Activated CD4-positive, alpha-beta T cell treated with anti-CD3 and anti-CD28 coated beads, Interleukin-2, Interleukin-4, amounts not matched to agents 100 ng/mL and 50 ng/mL, durations not matched to agents 16 hours and 8 hours (primary cell): ENCODE measurements around the gene UPK3A.
"Not testable (repeated sequence)": the region's sequence is repeated elsewhere in the genome, so short reads cannot be mapped to it uniquely, and the experiment has no call there.

ENCODE experiments used
- DNase-seq: peaks from one replicate; pipeline ENCODE4 v3.0.0-alpha.2; 2020; ENCODE audit warnings: low spot score

Gene UPK3A

GRCh38 chr22:45281010-45281409 is 3.7 kb upstream of the UPK3A start:
- DNase-seq, result no peak

GRCh38 chr22:45285263-45286058 is 712 bp downstream of the UPK3A start:
- no peak for DNase-seq

- no peak for DNase-seq
Observed at GRCh38 chr22:45286854-45287551, 2.3 kb downstream of the UPK3A start.

- DNase-seq, result no peak
Observed at GRCh38 chr22:45290410-45290936, 5.7 kb downstream of the UPK3A start.

GRCh38 chr22:45291061-45291930 is 6.5 kb downstream of the UPK3A start:
- DNase-seq, result no peak

GRCh38 chr22:45291931-45292290 is 7.2 kb downstream of the UPK3A start:
- DNase-seq, result no peak

GRCh38 chr22:45292731-45293442 is 8.1 kb downstream of the UPK3A start:
- DNase-seq, result no peak

- no peak for DNase-seq
Observed at GRCh38 chr22:45294030-45294429, 9.3 kb downstream of the UPK3A start.

DNA sequence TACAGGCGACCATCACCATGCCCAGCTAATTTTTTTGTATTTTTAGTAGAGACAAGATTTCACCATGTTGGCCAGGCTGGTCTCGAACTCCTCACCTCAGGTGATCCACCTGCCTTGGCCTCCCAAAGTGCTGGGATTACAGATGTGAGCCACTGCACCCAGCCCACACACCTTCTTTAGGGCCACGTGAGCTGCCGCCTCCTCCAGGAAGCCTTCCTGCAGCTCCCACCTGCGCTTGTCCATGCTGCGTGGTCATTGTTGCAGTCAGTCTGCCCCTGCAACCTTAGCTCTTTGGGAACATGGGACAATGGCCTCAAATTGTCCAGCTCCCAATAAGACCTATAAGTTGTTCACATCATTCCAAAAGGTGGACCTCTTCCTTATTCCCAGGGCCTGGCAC is 10.3 kb downstream of the UPK3A start:
- DNase-seq, result not testable (repeated sequence)

- DNase-seq, result no peak
Observed at GRCh38 chr22:45295492-45295891, 10.7 kb downstream of the UPK3A start.

DNA sequence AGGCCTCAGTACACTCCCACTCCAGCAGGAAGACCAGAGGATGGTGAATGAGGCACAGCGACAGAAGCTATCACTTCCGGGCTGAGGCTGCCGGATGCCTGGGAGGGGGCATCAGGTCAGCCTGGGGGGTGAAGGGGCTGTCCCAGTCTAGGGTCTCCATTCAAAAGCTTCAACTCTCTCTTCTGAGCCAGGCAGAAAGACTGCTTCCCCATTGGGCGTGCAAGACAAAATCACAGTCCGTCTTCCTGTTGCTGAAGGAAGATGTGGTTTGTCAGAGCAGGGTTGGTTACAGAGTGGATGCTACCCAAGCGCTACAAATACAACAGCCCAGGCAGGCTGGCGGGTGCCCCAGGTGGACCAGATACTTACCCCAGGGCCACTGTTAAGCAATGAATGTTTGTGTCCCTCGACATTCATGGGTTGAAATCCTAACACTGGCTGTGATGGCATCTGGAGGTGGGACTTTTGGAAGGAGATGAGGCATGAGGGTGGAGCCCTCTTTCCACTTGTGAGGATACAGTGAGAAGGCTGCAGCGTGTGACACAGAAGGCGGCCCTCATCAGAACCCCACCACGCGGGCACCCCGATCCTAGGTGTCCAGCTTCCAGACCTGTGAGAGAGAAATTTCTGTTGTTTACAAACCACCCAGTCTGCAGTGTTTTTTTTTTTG is 12.0 kb downstream of the UPK3A start:
- DNase-seq, result no peak

DNA sequence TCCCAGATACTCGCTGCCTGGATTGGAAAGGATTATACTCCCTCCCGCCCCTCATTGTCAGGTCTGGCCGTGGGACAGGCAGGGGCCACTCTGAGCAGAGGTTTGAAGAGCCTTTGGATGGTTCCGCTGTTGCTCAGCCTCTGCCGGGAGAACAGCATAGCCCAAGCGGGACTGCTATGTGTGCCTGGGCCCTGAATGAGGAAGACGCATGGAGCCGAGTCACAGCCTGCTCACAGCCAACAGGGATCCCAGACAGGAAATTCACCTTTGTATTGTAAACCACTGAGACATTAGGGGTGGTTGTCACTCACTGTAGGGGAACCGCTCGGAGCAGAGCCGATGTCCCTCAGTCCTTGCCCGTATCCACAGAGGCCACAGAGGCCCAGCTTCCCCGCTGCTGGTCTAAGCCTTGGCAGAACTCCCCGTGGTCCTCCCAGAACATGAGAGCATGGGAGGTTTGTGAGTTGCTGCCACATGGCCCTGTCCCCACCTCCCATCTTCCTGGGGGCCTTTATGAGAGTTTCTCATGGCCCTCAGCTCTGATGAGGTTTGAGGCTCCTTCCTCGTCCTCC is 14.3 kb downstream of the UPK3A start:
- no peak for DNase-seq

DNA sequence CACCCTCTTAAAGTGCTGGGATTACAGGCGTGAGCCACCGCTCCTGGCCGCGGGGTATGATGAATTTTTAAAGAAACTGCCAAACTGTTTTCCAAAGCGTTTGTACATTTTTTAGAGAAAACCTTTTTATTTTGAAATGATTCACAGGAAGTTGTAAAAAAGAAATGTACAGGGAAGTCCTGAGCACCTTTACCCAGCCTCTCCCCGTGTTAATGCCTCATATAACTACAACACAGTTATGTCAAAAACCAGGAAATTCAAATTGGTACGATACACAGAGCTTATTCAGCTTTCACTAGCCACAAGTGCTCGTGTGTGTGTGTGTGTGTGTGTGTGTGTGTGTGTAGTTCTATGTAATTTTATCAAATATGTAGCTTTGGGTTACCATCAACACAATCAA is 18.0 kb downstream of the UPK3A start:
- DNase-seq, result no peak

DNA sequence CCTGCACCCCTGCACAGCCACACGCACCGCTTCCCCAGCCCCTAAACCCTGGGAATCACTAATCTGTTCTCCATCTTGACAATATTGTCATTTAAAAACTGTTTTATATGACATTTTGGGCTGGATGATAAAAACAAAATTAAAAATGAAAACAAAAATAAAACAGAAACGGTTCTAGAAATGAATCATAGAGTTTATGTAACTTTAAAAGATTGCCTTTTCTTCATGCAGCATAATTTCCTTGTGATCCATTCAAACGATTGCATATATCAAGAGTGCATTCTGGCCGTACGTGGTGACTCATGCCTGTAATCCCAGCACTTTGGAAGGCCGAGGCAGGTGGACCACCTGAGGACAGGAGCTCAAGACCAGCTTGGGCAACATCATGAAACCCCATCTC is 18.4 kb downstream of the UPK3A start:
- DNase-seq, result no peak

DNA sequence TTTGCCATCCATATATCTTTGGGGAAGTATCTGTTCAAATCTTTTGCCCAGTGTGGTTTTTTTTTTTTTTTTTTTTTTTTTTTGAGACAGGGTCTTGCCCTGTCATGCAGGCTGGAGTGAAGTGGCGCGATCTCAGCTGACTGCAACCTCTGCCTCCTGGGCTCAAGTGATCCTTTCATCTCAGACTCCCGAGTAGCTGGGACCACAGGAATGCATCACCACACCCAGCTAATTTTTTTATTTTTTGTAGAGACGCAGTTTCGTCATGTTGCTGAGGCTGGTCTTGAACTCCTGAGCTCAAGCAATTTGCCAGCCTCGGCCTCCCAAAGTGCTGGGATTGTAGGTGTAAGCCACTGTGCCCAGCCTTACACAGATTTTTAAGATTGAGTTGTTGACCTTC is 20.2 kb downstream of the UPK3A start:
- DNase-seq, result no peak

DNA sequence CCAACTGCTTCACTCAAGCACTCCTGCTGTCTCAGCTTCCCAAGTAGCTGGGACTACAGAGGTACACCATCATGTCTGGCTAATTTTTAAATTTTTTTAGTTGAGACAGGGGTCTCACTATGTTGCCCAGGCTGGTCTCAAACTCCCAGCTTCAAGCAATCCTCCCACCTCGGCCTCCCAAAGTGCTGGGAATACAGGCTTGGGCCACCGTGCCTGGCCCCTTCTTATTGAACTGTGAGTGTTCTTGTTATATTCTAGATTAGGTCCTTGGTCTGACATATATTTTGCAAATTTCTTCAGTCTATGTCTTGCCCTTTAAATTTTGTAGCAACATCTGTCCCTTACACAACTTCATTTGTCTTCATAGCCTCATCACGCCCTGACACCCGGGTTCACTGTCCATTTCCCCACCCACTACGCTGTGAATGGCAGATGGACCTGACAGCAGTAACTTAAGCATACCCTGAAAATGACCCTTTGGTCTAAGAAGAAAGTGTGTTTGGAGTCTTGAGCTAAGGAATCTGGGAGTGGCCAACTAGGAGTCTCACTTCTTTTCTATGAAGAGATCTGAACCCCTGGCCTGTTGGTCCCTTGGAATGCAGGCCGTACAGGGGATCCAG is 20.8 kb downstream of the UPK3A start:
- DNase-seq, result no peak

DNA sequence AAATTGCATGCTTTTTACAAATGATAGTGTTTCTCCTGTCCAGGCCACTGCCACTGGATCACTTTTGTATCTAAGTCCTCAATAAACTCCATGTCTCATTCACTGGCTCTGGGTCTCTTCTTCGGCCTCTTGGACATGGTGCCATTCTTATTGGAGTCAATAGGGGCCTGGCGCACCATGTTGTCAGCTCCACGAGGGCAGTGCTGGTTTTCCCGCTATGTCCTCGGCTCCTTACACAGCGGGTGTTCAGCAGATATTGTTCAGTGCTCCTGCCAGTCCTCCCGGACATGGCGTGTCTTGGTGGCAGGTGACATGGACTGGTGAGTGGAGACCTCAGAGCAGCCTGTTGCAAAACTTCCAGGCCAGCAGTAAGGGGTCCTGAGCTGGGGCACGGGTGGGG is 21.4 kb downstream of the UPK3A start:
- no peak for DNase-seq

GRCh38 chr22:45308391-45308956 is 23.7 kb downstream of the UPK3A start:
- DNase-seq, result no peak

DNA sequence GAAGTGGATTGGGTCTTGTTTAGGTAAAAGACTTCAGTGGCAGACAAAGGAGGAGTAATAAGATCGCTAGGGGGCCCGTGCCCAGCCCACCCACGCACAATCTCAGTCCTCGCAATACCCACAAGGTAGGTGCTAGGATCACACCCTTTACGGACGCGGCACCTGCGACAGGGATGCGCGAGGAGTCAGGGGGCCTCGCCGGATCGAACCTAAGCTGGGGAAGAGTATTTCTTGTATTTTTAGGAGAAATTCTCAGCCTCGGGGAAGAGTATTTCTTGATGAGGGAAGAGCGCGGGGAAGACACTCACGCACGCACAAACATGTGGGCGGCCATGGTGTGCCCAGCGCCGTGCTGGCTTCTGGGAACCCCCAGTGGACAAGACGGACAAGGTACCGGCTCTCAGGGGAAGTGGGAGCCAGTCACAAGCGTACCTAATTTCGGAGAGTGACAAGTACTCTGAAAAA is 24.2 kb downstream of the UPK3A start:
- no peak for DNase-seq
